NCI-H2227 treated with DMSO at 0.1 percent for 48 hours (cell line): Measurements from ENCODE around the gene FHIT.
"Not testable (repeated sequence)": the region's sequence is repeated elsewhere in the genome, so short reads cannot be mapped to it uniquely, and the experiment has no call there.

Source experiments
- DNase-seq: peaks from one replicate; lab custom pipeline; 2025; lab: John Stamatoyannopoulos, UW

The FHIT gene

GRCh38 chr3:59934560-59934959 is 1316.7 kb downstream of the FHIT start:
- DNase-seq: not testable (repeated sequence)

- DNase-seq: no peak
These were observed 1321.1 kb downstream of the FHIT start for GRCh38 chr3:59930170-59930569.

- no peak for DNase-seq
These were observed 1324.2 kb downstream of the FHIT start for GRCh38 chr3:59927056-59927455.

- no peak for DNase-seq
These were observed 1325.3 kb downstream of the FHIT start for GRCh38 chr3:59925946-59926345.

- no peak for DNase-seq
These were observed 1329.1 kb downstream of the FHIT start for GRCh38 chr3:59922192-59922591.

GRCh38 chr3:59920822-59921221 is 1330.4 kb downstream of the FHIT start:
- DNase-seq: no peak

GRCh38 chr3:59919586-59919985 is 1331.7 kb downstream of the FHIT start:
- no peak for DNase-seq

GRCh38 chr3:59914251-59914650 is 1337.0 kb downstream of the FHIT start:
- no peak for DNase-seq

GRCh38 chr3:59913645-59914044 is 1337.6 kb downstream of the FHIT start:
- no peak for DNase-seq

GRCh38 chr3:59908701-59909100 is 1342.6 kb downstream of the FHIT start:
- no peak for DNase-seq

GRCh38 chr3:59908280-59908679 is 1343.0 kb downstream of the FHIT start:
- no peak for DNase-seq

GRCh38 chr3:59904296-59904695 is 1347.0 kb downstream of the FHIT start:
- DNase-seq: no peak

GRCh38 chr3:59899061-59899460 is 1352.2 kb downstream of the FHIT start:
- DNase-seq: no peak

GRCh38 chr3:59895972-59896371 is 1355.3 kb downstream of the FHIT start:
- DNase-seq: no peak

GRCh38 chr3:59894425-59895121 is 1356.7 kb downstream of the FHIT start:
- DNase-seq: no peak

GRCh38 chr3:59890639-59891038 is 1360.6 kb downstream of the FHIT start:
- DNase-seq: no peak

GRCh38 chr3:59886790-59887189 is 1364.5 kb downstream of the FHIT start:
- DNase-seq: no peak

- no peak for DNase-seq
These were observed 1365.3 kb downstream of the FHIT start for GRCh38 chr3:59885899-59886400.

- DNase-seq: no peak
These were observed 1366.2 kb downstream of the FHIT start for GRCh38 chr3:59885101-59885500.

- no peak for DNase-seq
These were observed 1366.8 kb downstream of the FHIT start for GRCh38 chr3:59884409-59884808.

- DNase-seq: no peak
These were observed 1368.5 kb downstream of the FHIT start for GRCh38 chr3:59882746-59883145.

GRCh38 chr3:59880717-59881116 is 1370.5 kb downstream of the FHIT start:
- no peak for DNase-seq

- DNase-seq: no peak
These were observed 1372.1 kb downstream of the FHIT start for GRCh38 chr3:59879031-59879581.

GRCh38 chr3:59878038-59878427 is 1373.2 kb downstream of the FHIT start:
- DNase-seq: no peak
